ENCODE results near the gene CTSC. TPM values are rescaled to one million over a fixed set of nuclear protein-coding genes. Genes with fewer than 3 reads are reported as not detected.

CTSC gene
- total RNA-seq, 1 donor from 2014 or later = 230 TPM

- Mint-ChIP-seq H3K4me3 (no peak overlapping the region), H3K9me3 (peaks cover 11% of the 10 kb centered on the region), H3K27me3 (ENCODE audit: low read depth) (no peaks in the 10 kb centered on the region), H3K36me3 (peaks cover 26% of the 10 kb centered on the region), H3K27ac (no peak overlapping the region), H3K4me1 (peaks cover 24% of the 10 kb centered on the region)
- TF ChIP-seq, protein P1, sequence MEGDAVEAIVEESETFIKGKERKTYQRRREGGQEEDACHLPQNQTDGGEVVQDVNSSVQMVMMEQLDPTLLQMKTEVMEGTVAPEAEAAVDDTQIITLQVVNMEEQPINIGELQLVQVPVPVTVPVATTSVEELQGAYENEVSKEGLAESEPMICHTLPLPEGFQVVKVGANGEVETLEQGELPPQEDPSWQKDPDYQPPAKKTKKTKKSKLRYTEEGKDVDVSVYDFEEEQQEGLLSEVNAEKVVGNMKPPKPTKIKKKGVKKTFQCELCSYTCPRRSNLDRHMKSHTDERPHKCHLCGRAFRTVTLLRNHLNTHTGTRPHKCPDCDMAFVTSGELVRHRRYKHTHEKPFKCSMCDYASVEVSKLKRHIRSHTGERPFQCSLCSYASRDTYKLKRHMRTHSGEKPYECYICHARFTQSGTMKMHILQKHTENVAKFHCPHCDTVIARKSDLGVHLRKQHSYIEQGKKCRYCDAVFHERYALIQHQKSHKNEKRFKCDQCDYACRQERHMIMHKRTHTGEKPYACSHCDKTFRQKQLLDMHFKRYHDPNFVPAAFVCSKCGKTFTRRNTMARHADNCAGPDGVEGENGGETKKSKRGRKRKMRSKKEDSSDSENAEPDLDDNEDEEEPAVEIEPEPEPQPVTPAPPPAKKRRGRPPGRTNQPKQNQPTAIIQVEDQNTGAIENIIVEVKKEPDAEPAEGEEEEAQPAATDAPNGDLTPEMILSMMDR (IDR thresholded peaks at IDR 0.05; ENCODE audit: unreplicated experiment) = no peak
- DNase-seq (ENCODE audit: low spot score in 2 of 2, unreplicated experiment in 2 of 2) = no peak
Measured at GRCh38 chr11:88317536-88317935, 20.0 kb downstream of the CTSC start.

- Mint-ChIP-seq H3K4me3 (no peak overlapping the region), H3K9me3 (no peaks in the 10 kb centered on the region), H3K27ac (no peak overlapping the region), H3K4me1 (peaks cover 30% of the 10 kb centered on the region), H3K36me3 (peaks cover 20% of the 10 kb centered on the region), H3K27me3 (ENCODE audit: low read depth) (no peaks in the 10 kb centered on the region)
- TF ChIP-seq, protein P1 (IDR thresholded peaks at IDR 0.05; ENCODE audit: unreplicated experiment) = no peak
- DNase-seq (ENCODE audit: low spot score in 2 of 2, unreplicated experiment in 2 of 2) = no peak
Measured at GRCh38 chr11:88315981-88316441, 21.5 kb downstream of the CTSC start.

DNA sequence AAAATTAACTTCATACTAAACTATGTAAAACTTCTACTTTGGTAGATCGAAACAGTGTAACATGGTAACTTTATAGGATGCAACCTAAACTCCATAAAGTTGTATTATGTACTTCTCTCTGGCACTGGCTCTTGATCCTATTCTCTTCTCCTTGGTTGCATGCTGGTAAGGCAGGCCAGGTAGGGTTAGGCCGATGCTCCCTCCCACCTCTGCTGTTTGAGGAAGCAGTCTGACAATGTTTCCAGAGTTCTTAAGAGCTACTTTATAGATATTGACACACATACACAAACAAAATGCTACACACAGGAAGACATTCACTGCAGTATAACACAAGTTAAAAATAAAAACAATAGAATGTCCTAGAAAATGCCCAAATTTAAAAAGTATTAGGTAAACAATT lies 22.5 kb downstream of the CTSC start:
- TF ChIP-seq, protein P1 (IDR thresholded peaks at IDR 0.05; ENCODE audit: unreplicated experiment) = no peak
- Mint-ChIP-seq H3K4me3 (no peak overlapping the region), H3K9me3 (no peaks in the 10 kb centered on the region), H3K36me3 (peaks cover 23% of the 10 kb centered on the region), H3K27me3 (ENCODE audit: low read depth) (no peaks in the 10 kb centered on the region), H3K4me1 (peaks cover 26% of the 10 kb centered on the region), H3K27ac (peak overlapping the region; percentile 60)
- no peak for DNase-seq (ENCODE audit: low spot score in 2 of 2, unreplicated experiment in 2 of 2)

GRCh38 chr11:88313441-88313840 lies 24.1 kb downstream of the CTSC start:
- Mint-ChIP-seq H3K9me3 (no peaks in the 10 kb centered on the region), H3K4me3 (no peak overlapping the region), H3K36me3 (peaks cover 32% of the 10 kb centered on the region), H3K27me3 (ENCODE audit: low read depth) (no peaks in the 10 kb centered on the region), H3K27ac (no peak overlapping the region), H3K4me1 (peaks cover 23% of the 10 kb centered on the region)
- TF ChIP-seq, protein P1 (IDR thresholded peaks at IDR 0.05; ENCODE audit: unreplicated experiment) = no peak
- DNase-seq (ENCODE audit: low spot score in 2 of 2, unreplicated experiment in 2 of 2) = no peak

- DNase-seq (ENCODE audit: low spot score in 2 of 2, unreplicated experiment in 2 of 2) = no peak
- H3K4me1 Mint-ChIP-seq = peaks cover 15% of the 10 kb centered on the region
- peaks cover 3% of the 10 kb centered on the region for H3K9me3 Mint-ChIP-seq
- TF ChIP-seq, protein P1 (IDR thresholded peaks at IDR 0.05; ENCODE audit: unreplicated experiment) = no peak
- no peak overlapping the region for H3K4me3 Mint-ChIP-seq
- H3K27me3 Mint-ChIP-seq (ENCODE audit: low read depth) = no peaks in the 10 kb centered on the region
- peaks cover 39% of the 10 kb centered on the region for H3K36me3 Mint-ChIP-seq
- peak overlapping the region; percentile 21 for H3K27ac Mint-ChIP-seq
Measured at GRCh38 chr11:88312628-88313027, 24.9 kb downstream of the CTSC start.

DNA sequence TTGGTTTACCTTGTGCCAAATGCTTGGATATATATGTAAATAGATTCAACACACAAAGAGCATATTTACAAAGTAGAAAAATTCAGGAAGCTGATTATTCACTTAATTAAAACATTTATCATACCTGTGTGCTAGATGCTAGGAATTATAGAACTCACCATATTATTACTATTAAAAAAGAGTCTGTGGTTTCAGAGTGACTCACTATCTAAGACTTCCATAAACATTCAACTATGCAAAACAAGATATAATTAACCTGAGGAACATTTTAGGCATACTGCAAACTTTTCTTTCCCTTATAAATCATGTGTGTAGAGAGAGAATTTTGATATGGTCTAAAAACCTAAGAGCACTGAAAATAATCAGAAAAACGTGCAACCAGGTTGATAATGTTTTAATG lies 27.3 kb downstream of the CTSC start:
- H3K36me3 Mint-ChIP-seq = peaks cover 56% of the 10 kb centered on the region
- TF ChIP-seq, protein P1 (IDR thresholded peaks at IDR 0.05; ENCODE audit: unreplicated experiment) = no peak
- DNase-seq (ENCODE audit: low spot score in 2 of 2, unreplicated experiment in 2 of 2) = no peak
- H3K27me3 Mint-ChIP-seq (ENCODE audit: low read depth) = no peaks in the 10 kb centered on the region
- H3K27ac Mint-ChIP-seq = no peak overlapping the region
- H3K4me3 Mint-ChIP-seq = no peak overlapping the region
- peaks cover 13% of the 10 kb centered on the region for H3K9me3 Mint-ChIP-seq
- H3K4me1 Mint-ChIP-seq = peaks cover 12% of the 10 kb centered on the region
